Left lung (tissue), 10 donors: ENCODE results near the gene GLCE. TPM values are rescaled to one million over a fixed set of nuclear protein-coding genes. Genes with fewer than 3 reads are reported as not detected.

ENCODE experiments used
- ATAC-seq: fragments of 200-7000 bp; cut with Tn5 transposase; one replicate; pipeline ENCODE4 v1.9.1; 2020; ENCODE audit warnings: moderate library complexity
- DNase-seq, 4 donors: peaks; one replicate each; pipeline ENCODE4 v3.0.0-alpha.2; 2013 to 2020
- H3K27ac ChIP-seq, 2 donors: fragments of 200-600 bp; sonication (generic) in 1 of 2; one replicate each; pipeline versions ENCODE4 v1.5.0 to v1.8.0; 2020 to 2021
- H3K27me3 ChIP-seq, 2 donors: fragments of 200-600 bp; sonication (generic) in 1 of 2; one replicate each; pipeline versions ENCODE4 v1.5.0 to v1.8.0; 2020 to 2021
- H3K36me3 ChIP-seq, 2 donors: fragments of 200-600 bp; sonication (generic) in 1 of 2; one replicate each; pipeline versions ENCODE4 v1.5.0 to v1.8.0; 2020 to 2021
- H3K4me1 ChIP-seq, 2 donors: fragments of 200-600 bp; one replicate each; pipeline ENCODE4 v1.8.0; 2021
- H3K4me3 ChIP-seq, 2 donors: fragments of 200-600 bp; sonication (generic) in 1 of 2; one replicate each; pipeline versions ENCODE4 v1.5.0 to v1.8.0; 2020 to 2021; ENCODE audit warnings: mild to moderate bottlenecking in 1 of 2
- H3K9me3 ChIP-seq, 2 donors: fragments of 200-600 bp; sonication (generic) in 1 of 2; one replicate each; pipeline versions ENCODE4 v1.5.0 to v1.8.0; 2020 to 2021
- CTCF ChIP-seq, 2 donors: fragments of 200-600 bp; sonication (generic) in 1 of 2; IDR thresholded peaks; one replicate each; pipeline versions ENCODE4 v1.5.0 to v1.8.0; 2021; ENCODE audit warnings: antibody characterized with exemption in 2 of 2
- intact Hi-C, 2 donors: fragments of 100-400 bp; cut with DNase I; formaldehyde crosslinking; loops; one replicate each; pipeline versions ENCODE4 v1.11.2 to v1.14.2; 2022
- polyA plus RNA-seq, 6 donors: library from polyadenylated mRNA; unstranded; fragments of 120-200 nt; gene quantifications; one replicate each; pipeline ENCODE4 v1.2.1, GENCODE V29; 2013; ENCODE audit not compliant: insufficient read length in 6 of 6
- total RNA-seq, 2 donors: library from RNA; stranded (reverse); fragmentation: NEBNext Ultra II Directional; extraction: Animal tissue kit (Norgen Biotek cat#: 25700); gene quantifications; one replicate each; pipeline ENCODE4 v1.2.1, GENCODE V29; 2021
- donor health status: DM: no; HTN: yes; CAD: no.
- donor health status: DM: no; HTN: no; CAD: no.

The GLCE gene
- total and polyA plus RNA-seq, 8 donors = 18.2 to 66.6 (median 60.6) TPM

- Histone ChIP-seq H3K9me3 (peaks cover 0 to 11% of the 10 kb centered on the region in 2 donors), H3K27me3 (no peaks in the 10 kb centered on the region), H3K4me1 (no peaks in the 10 kb centered on the region), H3K36me3 (no peaks in the 10 kb centered on the region), H3K27ac (no peak overlapping the region), H3K4me3 (no peak overlapping the region)
- no peak for TF ChIP-seq CTCF (IDR thresholded peaks at IDR 0.05)
- intact Hi-C loops = no loop called here
- ATAC-seq = no peak
- DNase-seq = no peak
Measured at GRCh38 chr15:69223083-69223813, 62.8 kb downstream of the GLCE start.

DNA sequence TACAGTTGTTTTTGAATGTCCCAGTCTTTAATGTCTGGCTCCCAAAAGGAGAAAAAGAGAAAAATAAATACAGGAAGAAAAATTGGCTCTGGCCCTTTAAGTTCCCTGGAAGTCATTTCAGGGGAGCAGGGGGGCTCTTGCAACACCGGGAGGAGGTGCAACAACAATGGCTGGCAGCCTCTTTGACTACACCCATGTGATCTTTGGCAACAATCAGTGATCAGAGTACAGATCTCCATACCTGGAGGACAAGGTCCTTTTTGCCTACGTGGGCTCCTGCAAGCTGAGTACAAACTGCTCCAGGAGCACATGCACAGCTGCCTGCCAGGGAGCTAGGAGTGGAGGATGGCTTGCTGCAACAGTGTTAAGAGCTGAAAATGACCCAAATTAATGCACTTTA, 63.9 kb downstream of the GLCE start:
- Histone ChIP-seq H3K4me3 (no peak overlapping the region), H3K27me3 (no peaks in the 10 kb centered on the region), H3K27ac (no peak overlapping the region), H3K4me1 (no peaks in the 10 kb centered on the region), H3K9me3 (peaks cover 0 to 11% of the 10 kb centered on the region in 2 donors), H3K36me3 (peaks cover 0 to 7% of the 10 kb centered on the region in 2 donors)
- ATAC-seq (peak; percentile 34), DNase-seq (no peak)
- no peak for TF ChIP-seq CTCF (IDR thresholded peaks at IDR 0.05)
- intact Hi-C loops = no loop called here

GRCh38 chr15:69225355-69226022, 65.1 kb downstream of the GLCE start:
- Histone ChIP-seq H3K9me3 (peaks cover 0 to 11% of the 10 kb centered on the region in 2 donors), H3K36me3 (peaks cover 0 to 12% of the 10 kb centered on the region in 2 donors), H3K4me3 (no peak overlapping the region), H3K27ac (no peak overlapping the region), H3K27me3 (no peaks in the 10 kb centered on the region), H3K4me1 (no peaks in the 10 kb centered on the region)
- ATAC-seq (peak; percentile 79), DNase-seq (no peak)
- intact Hi-C loops = no loop called here
- peak in 1 of 2 donors; percentile 22 for TF ChIP-seq CTCF (IDR thresholded peaks at IDR 0.05)

DNA sequence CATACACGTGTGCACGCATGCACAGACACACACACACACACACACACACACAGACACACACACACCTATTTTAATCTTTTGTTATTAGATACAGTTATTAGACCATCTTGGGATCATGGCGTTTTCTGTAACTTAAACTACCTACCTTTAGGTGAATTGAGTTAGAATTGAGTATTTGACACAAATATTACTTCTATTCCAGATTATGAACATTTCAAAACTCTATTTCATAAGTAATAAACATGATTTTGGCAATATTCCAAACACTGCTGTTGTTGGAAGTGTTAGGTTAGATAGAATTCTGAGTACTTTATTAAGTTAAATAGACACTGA, 65.6 kb downstream of the GLCE start:
- Histone ChIP-seq H3K27me3 (no peaks in the 10 kb centered on the region), H3K27ac (no peak overlapping the region), H3K36me3 (peaks cover 0 to 12% of the 10 kb centered on the region in 2 donors), H3K9me3 (peaks cover 0 to 11% of the 10 kb centered on the region in 2 donors), H3K4me3 (no peak overlapping the region), H3K4me1 (no peaks in the 10 kb centered on the region)
- TF ChIP-seq CTCF (IDR thresholded peaks at IDR 0.05) = no peak
- ATAC-seq (no peak), DNase-seq (no peak)
- intact Hi-C loops = no loop called here

DNA sequence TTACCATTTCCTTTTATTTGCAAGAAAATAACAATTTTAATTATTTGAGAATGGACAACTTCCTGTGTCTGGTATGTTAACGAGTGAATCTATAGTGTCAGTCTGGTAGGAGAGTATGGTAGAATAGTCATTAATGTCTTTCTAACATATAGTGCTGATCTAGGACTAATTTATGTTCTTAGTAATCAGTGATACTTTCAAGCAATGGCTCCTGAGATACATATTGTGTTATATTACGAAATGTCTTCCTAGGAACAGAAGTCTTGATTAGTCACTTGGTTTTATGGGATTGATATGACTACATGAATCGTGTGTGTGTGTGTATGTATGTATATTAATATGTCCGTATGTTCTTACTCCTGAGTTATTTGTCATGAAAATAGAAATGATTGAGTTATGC, 71.7 kb downstream of the GLCE start:
- ATAC-seq (no peak), DNase-seq (no peak)
- no peak overlapping the region for H3K27ac ChIP-seq
- intact Hi-C loops = no loop called here
- H3K36me3 ChIP-seq = peaks cover 0 to 12% of the 10 kb centered on the region in 2 donors
- no peaks in the 10 kb centered on the region for H3K4me1 ChIP-seq
- H3K27me3 ChIP-seq = no peaks in the 10 kb centered on the region
- H3K9me3 ChIP-seq = no peaks in the 10 kb centered on the region
- H3K4me3 ChIP-seq = no peak overlapping the region
- TF ChIP-seq CTCF (IDR thresholded peaks at IDR 0.05) = no peak
